ENCODE measurements around the gene TACC2.

The TACC2 gene

GRCh38 chr10:122291739-122292138 is 302.8 kb downstream of the TACC2 start:
- no peak overlapping the region for H3K27ac ChIP-seq
- TF ChIP-seq CTCF (conservative IDR thresholded peaks at IDR 0.05), result no peak

GRCh38 chr10:122292376-122292775 is 303.4 kb downstream of the TACC2 start:
- no peak overlapping the region for H3K27ac ChIP-seq
- TF ChIP-seq CTCF (conservative IDR thresholded peaks at IDR 0.05), result no peak

- H3K27ac ChIP-seq, result no peak overlapping the region
- no peak for TF ChIP-seq CTCF (conservative IDR thresholded peaks at IDR 0.05)
Observed at GRCh38 chr10:122293156-122293960, 304.4 kb downstream of the TACC2 start.

- no peak for TF ChIP-seq CTCF (conservative IDR thresholded peaks at IDR 0.05)
- H3K27ac ChIP-seq, result no peak overlapping the region
Observed at GRCh38 chr10:122293961-122294380, 305.0 kb downstream of the TACC2 start.

DNA sequence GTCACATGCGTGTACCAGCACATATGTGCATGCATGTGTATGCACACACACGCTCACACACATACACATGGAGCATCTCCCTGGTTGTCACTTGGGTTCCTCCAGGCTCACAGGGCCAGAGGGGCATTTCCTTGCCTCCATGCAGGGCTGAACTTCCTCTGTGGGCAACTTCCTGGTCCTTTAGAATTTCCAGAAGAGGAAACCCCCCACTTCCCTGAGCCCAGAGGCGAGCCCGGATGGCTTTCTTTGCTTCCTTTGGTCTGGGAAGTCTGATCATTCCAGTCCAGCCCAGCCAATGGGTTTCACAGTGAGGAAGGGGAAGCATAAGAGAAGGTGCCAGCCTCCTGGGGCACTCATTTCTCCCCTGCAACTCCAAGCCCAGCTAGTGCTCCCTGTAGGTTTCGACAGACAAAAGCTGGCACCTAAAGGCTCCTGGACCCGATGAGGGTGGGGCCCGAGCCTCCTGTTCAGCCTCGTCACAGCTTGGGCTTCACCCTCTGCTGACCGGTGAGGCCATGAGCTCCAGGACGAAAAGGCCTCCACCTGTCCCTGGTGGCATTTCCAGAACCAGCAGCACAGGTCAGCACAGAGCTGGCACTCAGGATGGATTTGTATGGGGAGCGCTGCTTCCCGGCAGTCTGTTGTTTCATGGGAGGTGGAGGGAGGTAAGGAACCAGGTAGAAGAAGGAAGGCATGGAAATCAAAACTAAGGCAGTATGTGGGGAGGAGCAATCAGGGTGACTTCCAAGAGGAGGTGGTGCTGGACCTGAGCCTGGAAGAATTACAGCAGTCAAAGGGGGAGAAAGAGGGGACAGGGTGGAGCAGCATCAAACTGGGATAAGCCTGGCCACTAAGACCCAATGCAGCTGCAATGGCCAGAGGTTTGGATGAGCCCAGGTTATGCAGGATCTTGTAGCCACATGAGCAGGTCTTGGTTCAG is 305.8 kb downstream of the TACC2 start:
- no peak overlapping the region for H3K27ac ChIP-seq
- TF ChIP-seq CTCF (conservative IDR thresholded peaks at IDR 0.05), result no peak

- TF ChIP-seq CTCF (conservative IDR thresholded peaks at IDR 0.05), result no peak
- no peak overlapping the region for H3K27ac ChIP-seq
Observed at GRCh38 chr10:122295451-122295809, 306.5 kb downstream of the TACC2 start.

GRCh38 chr10:122296363-122297120 is 307.6 kb downstream of the TACC2 start:
- H3K27ac ChIP-seq, result no peak overlapping the region
- TF ChIP-seq CTCF (conservative IDR thresholded peaks at IDR 0.05), result no peak
